CD4-positive, alpha-beta T cell (primary cell): Measurements from ENCODE around the gene ZNF425. TPM values are rescaled to one million over a fixed set of nuclear protein-coding genes. Genes with fewer than 3 reads are reported as not detected.

Experiments
- ATAC-seq: fragments of 200-7000 bp; cut with Tn5 transposase; one replicate; pipeline ENCODE4 v1.10.0; 2022; ENCODE audit warnings: mild to moderate bottlenecking; ENCODE audit not compliant: poor library complexity
- CTCF ChIA-PET: fragments of 350-600 bp; sonication (Branson Sonifier 250); formaldehyde crosslinking; loops from one replicate; lab custom pipeline; 2021; ENCODE audit warnings: antibody characterized with exemption, inconsistent platforms; lab: Charles Lee
- POLR2A ChIA-PET: fragments of 350-600 bp; sonication (Branson Sonifier 250); formaldehyde crosslinking; loops from one replicate; lab custom pipeline; 2021; ENCODE audit warnings: antibody characterized with exemption, inconsistent platforms; lab: Charles Lee
- DNase-seq, 14 experiments: peaks; one replicate each; pipeline ENCODE4 v3.0.0-alpha.2; 2013 to 2020; ENCODE audit warnings: mixed read lengths in 2 of 14
- H3K27ac ChIP-seq, 2 donors: one replicate each; pipeline versions ENCODE4 v1.5.1 to v1.7.0; 2013; ENCODE audit warnings: low read length in 2 of 2, low read depth in 1 of 2, mild to moderate bottlenecking in 1 of 2
- H3K27me3 ChIP-seq, 2 experiments: 1 replicate in 1 of 2; 2 replicates in 1 of 2; pipeline versions ENCODE4 v1.6.1 to v1.7.0; 2013; ENCODE audit warnings: low read length in 2 of 2, control low read depth in 1 of 2, mild to moderate bottlenecking in 1 of 2, moderate library complexity in 1 of 2; ENCODE audit not compliant: insufficient read depth in 2 of 2, control insufficient read depth in 1 of 2
- H3K36me3 ChIP-seq: one replicate; pipeline ENCODE4 v1.6.1; 2013; ENCODE audit warnings: low read length, control low read depth; ENCODE audit not compliant: insufficient read depth
- H3K4me1 ChIP-seq: one replicate; pipeline ENCODE4 v1.6.1; 2013; ENCODE audit warnings: low read length, control low read depth; ENCODE audit not compliant: insufficient read depth
- H3K4me3 ChIP-seq: one replicate; pipeline ENCODE4 v1.5.1; 2013; ENCODE audit warnings: mild to moderate bottlenecking, low read length, moderate library complexity
- H3K9me3 ChIP-seq, 2 experiments: 1 replicate in 1 of 2; 2 replicates in 1 of 2; pipeline versions ENCODE4 v1.6.1 to v1.7.0; 2013; ENCODE audit warnings: low read length in 2 of 2, mild to moderate bottlenecking in 2 of 2, control low read depth in 1 of 2, moderate library complexity in 1 of 2; ENCODE audit not compliant: control insufficient read depth in 1 of 2, insufficient read depth in 1 of 2
- H3K27ac Mint-ChIP-seq: one replicate; pipeline ENCODE4 v1.8.0; 2020; ENCODE audit warnings: mixed read lengths
- H3K27me3 Mint-ChIP-seq: one replicate; pipeline ENCODE4 v1.8.0; 2021; ENCODE audit warnings: mixed read lengths
- H3K36me3 Mint-ChIP-seq: one replicate; pipeline ENCODE4 v1.8.0; 2021; ENCODE audit warnings: low read depth, mixed read lengths
- H3K4me1 Mint-ChIP-seq: one replicate; pipeline ENCODE4 v1.8.0; 2021; ENCODE audit warnings: low read depth, mixed read lengths
- H3K4me3 Mint-ChIP-seq: one replicate; pipeline ENCODE4 v1.8.0; 2020; ENCODE audit warnings: mild to moderate bottlenecking, mixed read lengths
- H3K9me3 Mint-ChIP-seq: one replicate; pipeline ENCODE4 v1.8.0; 2020; ENCODE audit warnings: mixed read lengths
- CTCF ChIP-seq: fragments of 200-600 bp; IDR thresholded peaks from one replicate; pipeline ENCODE4 v1.8.0; 2022; ENCODE audit warnings: antibody characterized with exemption, mild to moderate bottlenecking
- intact Hi-C, 2 experiments: fragments of 100-400 bp; cut with DNase I in 1 of 2; cut with micrococcal nuclease in 1 of 2; formaldehyde crosslinking; loops; one replicate each; pipeline versions ENCODE4 v1.15.1 to v1.9.0; 2023 to 2025; cut with DNase I, micrococcal nuclease
- total RNA-seq, 174 experiments: library from RNA in 2 of 174; stranded (reverse) in 2 of 174; gene quantifications; one replicate each; pipeline ENCODE4 v1.2.3 and lab custom pipeline; 2021 to 2026

The ZNF425 gene
- total RNA-seq, 2 experiments from 2014 or later, result 0.22 to 0.39 TPM

GRCh38 chr7:149071182-149071635, 54.9 kb downstream of the ZNF425 start:
- Histone ChIP-seq H3K9me3 (peaks cover 0 to 13% of the 10 kb centered on the region in 2 experiments), H3K27ac (no peak overlapping the region), H3K27me3 (no peaks in the 10 kb centered on the region), H3K36me3 (peaks cover 33% of the 10 kb centered on the region), H3K4me3 (no peak overlapping the region), H3K4me1 (peaks cover 11% of the 10 kb centered on the region)
- Mint-ChIP-seq H3K9me3 (no peaks in the 10 kb centered on the region), H3K27me3 (no peaks in the 10 kb centered on the region), H3K36me3 (peaks cover 40% of the 10 kb centered on the region), H3K4me1 (peaks cover 13% of the 10 kb centered on the region), H3K27ac (no peak overlapping the region), H3K4me3 (no peak overlapping the region)
- TF ChIP-seq CTCF, result no peak
- ChIA-PET CTCF (interaction anchor here (0.9 kb wide), 1 partner anchor 65 kb away, joined by 3 read pairs; no protein-coding TSS in a partner anchor), POLR2A (interaction anchor here (1.0 kb wide), 1 partner anchor 87 kb away, joined by 3 read pairs; no protein-coding TSS in a partner anchor)
- intact Hi-C loops, result loop anchor here in 1 of 2 experiments (1.0 kb wide), 1 partner anchor 19 kb away; the partner anchor contains the start of gene ZNF786
- no peak for DNase-seq
- ATAC-seq, result no peak

GRCh38 chr7:149070372-149071125, 55.6 kb downstream of the ZNF425 start:
- DNase-seq, result no peak
- Histone ChIP-seq H3K9me3 (peaks cover 0 to 13% of the 10 kb centered on the region in 2 experiments), H3K4me3 (no peak overlapping the region), H3K36me3 (peaks cover 33% of the 10 kb centered on the region), H3K27ac (no peak overlapping the region), H3K4me1 (peaks cover 14% of the 10 kb centered on the region), H3K27me3 (no peaks in the 10 kb centered on the region)
- no peaks in the 10 kb centered on the region for H3K27me3 Mint-ChIP-seq
- H3K9me3 Mint-ChIP-seq, result no peaks in the 10 kb centered on the region
- ATAC-seq, result no peak
- intact Hi-C loops, result loop anchor here in 1 of 2 experiments (1.0 kb wide), 1 partner anchor 20 kb away; the partner anchor contains the start of gene ZNF786
- H3K27ac Mint-ChIP-seq, result no peak overlapping the region
- peaks cover 40% of the 10 kb centered on the region for H3K36me3 Mint-ChIP-seq
- H3K4me1 Mint-ChIP-seq, result peaks cover 13% of the 10 kb centered on the region
- no peak overlapping the region for H3K4me3 Mint-ChIP-seq
- no peak for TF ChIP-seq CTCF
- ChIA-PET POLR2A (no interaction called here), CTCF (interaction anchor here (1.4 kb wide), 1 partner anchor 65 kb away, joined by 3 read pairs; no protein-coding TSS in a partner anchor)

- no peak for TF ChIP-seq CTCF
- Mint-ChIP-seq H3K27ac (peak overlapping the region; percentile 70), H3K9me3 (no peaks in the 10 kb centered on the region), H3K27me3 (no peaks in the 10 kb centered on the region), H3K4me3 (peak overlapping the region; percentile 81), H3K36me3 (peaks cover 24% of the 10 kb centered on the region), H3K4me1 (peaks cover 10% of the 10 kb centered on the region)
- peak in 4 of 14 experiments; percentile 13 to 25 (median 14) for DNase-seq
- no peak for ATAC-seq
- intact Hi-C loops, result loop anchor here (1.0 to 10.0 kb wide), 3 partner anchors 22 to 563 kb away; partner anchors contain the start of genes PDIA4 (in 1 of the 2) and ZNF786 (in 1 of the 2)
- Histone ChIP-seq H3K27ac (no peak overlapping the region), H3K36me3 (peaks cover 27% of the 10 kb centered on the region), H3K9me3 (peaks cover 0 to 13% of the 10 kb centered on the region in 2 experiments), H3K27me3 (no peaks in the 10 kb centered on the region), H3K4me3 (no peak overlapping the region), H3K4me1 (peaks cover 21% of the 10 kb centered on the region)
- POLR2A ChIA-PET, result no interaction called here
- CTCF ChIA-PET, result no interaction called here
Observed at GRCh38 chr7:149067869-149068268, 58.3 kb downstream of the ZNF425 start.
